HepG2 (cell line): ENCODE measurements around the gene AIMP2. TPM values are rescaled to one million over a fixed set of nuclear protein-coding genes. Genes with fewer than 3 reads are reported as not detected.
A peak's percentile ranks its signal among the peaks of the same experiment; 100 is the strongest.

Experiments used
- ATAC-seq: fragments of 200-7000 bp; cut with Tn5 transposase; 3 replicates; pipeline ENCODE4 v1.9.1; 2020; ENCODE audit warnings: mild to moderate bottlenecking, moderate library complexity
- BruUV-seq: library from RNA; stranded (reverse); fragments of 400-500 nt; replicated peaks from 2 replicates; lab custom pipeline; 2021; lab: Mats Ljungman, UMichigan
- CTCF ChIA-PET: fragments of 300-600 bp; formaldehyde crosslinking; extraction: SDS; loops from one replicate; lab custom pipeline; 2021; ENCODE audit warnings: low total read pairs, inconsistent platforms, low intra/inter-chr PET ratio; lab: Yijun Ruan, JAX
- POLR2A ChIA-PET: fragments of 350-600 bp; sonication (Branson Sonifier 250); formaldehyde crosslinking; loops from one replicate; lab custom pipeline; 2020; ENCODE audit warnings: antibody characterized with exemption, inconsistent platforms; lab: Yijun Ruan, JAX
- DNase-seq: peaks from one replicate; pipeline ENCODE4 v3.0.0-alpha.2; 2015; ENCODE audit warnings: low spot score
- FAIRE-seq: peaks from 3 replicates; lab custom pipeline; 2011; peaks lifted over from hg19 to GRCh38; lab: Jason Lieb, UNC
- H2AFZ ChIP-seq: one replicate; pipeline ENCODE4 v1.6.1; 2011; ENCODE audit warnings: low read length, inconsistent platforms
- H3K27ac ChIP-seq: fragments of 300-600 bp; 3 replicates; pipeline ENCODE4 v1.8.0; 2011; ENCODE audit warnings: mixed run types, mild to moderate bottlenecking, mixed read lengths, low read length, inconsistent platforms; ENCODE audit not compliant: insufficient read depth; ENCODE audit errors: extremely low read length
- H3K27me3 ChIP-seq, 2 experiments: fragments of 200-600 bp in 1 of 2; 2 replicates in 1 of 2; 3 replicates in 1 of 2; pipeline versions ENCODE4 v1.6.0 to v1.8.0; 2011; ENCODE audit warnings: low read length in 2 of 2, mild to moderate bottlenecking in 2 of 2, moderate library complexity in 2 of 2, inconsistent platforms in 1 of 2; ENCODE audit not compliant: insufficient read depth in 2 of 2, control insufficient read depth in 1 of 2
- H3K36me3 ChIP-seq, 2 experiments: fragments of 200-600 bp in 1 of 2; replicated peaks in 1 of 2; 2 replicates in 1 of 2; 3 replicates in 1 of 2; pipeline versions ENCODE4 v1.5.1 to v1.8.0; 2011; ENCODE audit warnings: low read length in 2 of 2, inconsistent platforms in 1 of 2; ENCODE audit not compliant: insufficient read depth in 2 of 2, control insufficient read depth in 1 of 2
- H3K4me1 ChIP-seq: 2 replicates; pipeline ENCODE4 v1.5.1; 2012; ENCODE audit warnings: low read length, inconsistent platforms; ENCODE audit not compliant: insufficient read depth
- H3K4me2 ChIP-seq: 2 replicates; pipeline ENCODE4 v1.6.0; 2011; ENCODE audit warnings: low read depth, low read length, inconsistent platforms
- H3K4me3 ChIP-seq, 3 experiments: fragments of 200-600 bp in 1 of 3; sonication (generic), shearing (Covaris generic) in 1 of 3; replicated peaks in 1 of 3; 2 replicates each; pipeline ENCODE4 v1.5.1; 2011 to 2016; ENCODE audit warnings: low read length in 3 of 3, inconsistent platforms in 2 of 3, low read depth in 2 of 3, mild to moderate bottlenecking in 2 of 3, control low read depth in 1 of 3, mixed read lengths in 1 of 3; ENCODE audit not compliant: insufficient read depth in 1 of 3
- H3K79me2 ChIP-seq: one replicate; pipeline ENCODE4 v1.6.1; 2011; ENCODE audit warnings: low read length, inconsistent platforms; ENCODE audit not compliant: insufficient read depth
- H3K9ac ChIP-seq: 2 replicates; pipeline ENCODE4 v1.6.0; 2011; ENCODE audit warnings: mild to moderate bottlenecking, low read depth, low read length, inconsistent platforms; ENCODE audit not compliant: insufficient read depth
- H3K9me3 ChIP-seq: 2 replicates; pipeline ENCODE4 v1.5.1; 2012; ENCODE audit warnings: mild to moderate bottlenecking, low read length
- H4K20me1 ChIP-seq: 2 replicates; pipeline ENCODE4 v1.6.0; 2011; ENCODE audit warnings: inconsistent platforms, mild to moderate bottlenecking, low read length, moderate library complexity; ENCODE audit not compliant: insufficient read depth
- BCLAF1 ChIP-seq: fragments of 450-650 bp; IDR thresholded peaks from 2 replicates; pipeline ENCODE4 v1.6.1; 2017; ENCODE audit warnings: mild to moderate bottlenecking
- GFI1 ChIP-seq: sonication (generic); formaldehyde crosslinking; IDR thresholded peaks from 2 replicates; pipeline ENCODE4 v1.5.0; 2020; ENCODE audit warnings: missing genetic modification reagents, mild to moderate bottlenecking, borderline replicate concordance
- MAFK ChIP-seq, 2 experiments: IDR thresholded peaks in 1 of 2; conservative IDR thresholded peaks in 1 of 2; 2 replicates each; pipeline ENCODE4 v1.6.1; 2011; ENCODE audit warnings: improper control_type of control experiment in 2 of 2, low read length in 2 of 2
- MLXIP ChIP-seq: sonication (generic); formaldehyde crosslinking; IDR thresholded peaks from 2 replicates; pipeline ENCODE4 v1.9.0; 2021; ENCODE audit warnings: missing genetic modification reagents, borderline replicate concordance
- ZNF570 ChIP-seq: sonication (generic); formaldehyde crosslinking; IDR thresholded peaks from 2 replicates; pipeline ENCODE4 v1.4.0; 2020; ENCODE audit warnings: mild to moderate bottlenecking, missing genetic modification reagents, borderline replicate concordance
- ZNF619 ChIP-seq: sonication (generic); formaldehyde crosslinking; IDR thresholded peaks from 2 replicates; pipeline ENCODE4 v1.4.0; 2020; ENCODE audit warnings: mild to moderate bottlenecking, missing genetic modification reagents
- WGBS: methylation state at CpG from one replicate; pipeline ENCODE4 v1.1.6; 2017; ENCODE audit warnings: low lambda C conversion rate; 5-methylcytosine and 5-hydroxymethylcytosine counted together
- in situ Hi-C: cut with HindIII; loops from 2 replicates; pipeline ENCODE4 v1.10.0; 2017; ENCODE audit warnings: low pct_unique_long_range_greater_than_20kb; ENCODE audit not compliant: extremely low pct_ligation_motif_present
- intact Hi-C: fragments of 100-400 bp; cut with micrococcal nuclease; formaldehyde crosslinking; loops from one replicate; pipeline ENCODE4 v1.10.0; 2022; ENCODE audit not compliant: unreplicated experiment
- polyA plus RNA-seq, 8 experiments: library from polyadenylated mRNA; depleted of rRNA in 3 of 8; stranded (reverse) in 7 of 8; unstranded in 1 of 8; fragments of >200 nt; fragmentation: Illumina TruSeq in 4 of 8; extraction: Trizol in 4 of 8; gene quantifications; 2 replicates each; pipeline versions ENCODE4 v1.2.1 to v1.2.3, GENCODE V29; 2011 to 2016; ENCODE audit warnings: low read depth in 4 of 8, missing spikeins in 1 of 8, mixed read lengths in 1 of 8; ENCODE audit not compliant: insufficient read depth in 1 of 8
- total RNA-seq, 5 experiments: library from RNA; depleted of rRNA; stranded (reverse); fragments of >200 nt; fragmentation: Illumina TruSeq; extraction: Trizol; gene quantifications; 2 replicates each; pipeline ENCODE4 v1.2.3, GENCODE V29; 2016; ENCODE audit warnings: low read depth in 1 of 5

The AIMP2 gene
- total and polyA plus RNA-seq, 2 of the 13 experiments (the other 11 are each of a cell fraction or from before 2014, with no cell fraction given) = 38.2 to 84.9 TPM

GRCh38 chr7:6035686-6036085, 26.6 kb downstream of the AIMP2 start:
- POLR2A ChIA-PET = no interaction called here
- Histone ChIP-seq H3K36me3 (peaks cover 34 to 77% of the 10 kb centered on the region in 2 experiments), H3K27me3 (no peaks in the 10 kb centered on the region), H3K9me3 (no peaks in the 10 kb centered on the region), H3K27ac (no peak overlapping the region), H3K9ac (no peak overlapping the region), H3K79me2 (no peaks in the 10 kb centered on the region), H2AFZ (no peak overlapping the region), H4K20me1 (0 out of 2 replicates have a peak, but pooled peaks cover 2% of the 10 kb centered on the region), H3K4me2 (no peak overlapping the region), H3K4me3 (no peak overlapping the region), H3K4me1 (no peaks in the 10 kb centered on the region)
- FAIRE-seq (no peak), ATAC-seq (no peak), DNase-seq (no peak)
- 97% methylated on average over 13 of the region's 13 CpGs for WGBS
- CTCF ChIA-PET = no interaction called here
- intact Hi-C loops (no loop called here), in situ Hi-C loops (no loop called here)
- TF ChIP-seq MLXIP (CRISPR knock-in tag) (no peak), ZNF619 (CRISPR knock-in tag) (no peak), MAFK (conservative IDR thresholded peaks at IDR 0.05 in 1 of 2, IDR thresholded peaks at IDR 0.05 in 1 of 2; ENCODE audit: low read length in 2 of 2) (0 out of 4 replicates have a peak, but pooled peaks of 1 of the 2 experiments have one; percentile 0)
- BruUV-seq = no TSS peak

GRCh38 chr7:6049780-6050179, 40.7 kb downstream of the AIMP2 start:
- peaks cover 18 to 46% of the 10 kb centered on the region in 2 experiments for H3K36me3 ChIP-seq
- no peak for DNase-seq
- H2AFZ ChIP-seq = no peak overlapping the region
- peaks cover 7% of the 10 kb centered on the region; the same call in 1 of the 2 replicates for H4K20me1 ChIP-seq
- BruUV-seq = no TSS peak
- H3K9ac ChIP-seq = 0 out of 2 replicates have a peak overlapping the region, but pooled peaks have one; percentile 36
- ChIA-PET CTCF (no interaction called here), POLR2A (no interaction called here)
- H3K27me3 ChIP-seq = no peaks in the 10 kb centered on the region
- H3K4me1 ChIP-seq = peaks cover 20% of the 10 kb centered on the region
- ATAC-seq = no peak
- intact Hi-C loops = no loop called here
- peaks cover 7% of the 10 kb centered on the region for H3K79me2 ChIP-seq
- in situ Hi-C loops = no loop called here
- no peak overlapping the region for H3K4me3 ChIP-seq
- H3K4me2 ChIP-seq = no peak overlapping the region; the same call in 1 of the 2 replicates
- peak overlapping the region; percentile 74 for H3K27ac ChIP-seq
- FAIRE-seq = no peak
- WGBS = 95% methylated on average over 4 of the region's 4 CpGs
- no peaks in the 10 kb centered on the region for H3K9me3 ChIP-seq
- no peak for TF ChIP-seq ZNF570 (CRISPR knock-in tag)
- TF ChIP-seq GFI1 = no peak
- no peak for TF ChIP-seq BCLAF1
